Caco-2 (cell line): Measurements from ENCODE around the gene ZNF346. TPM values are rescaled to one million over a fixed set of nuclear protein-coding genes. Genes with fewer than 3 reads are reported as not detected.

Source experiments
- BruUV-seq: library from RNA; stranded (reverse); fragments of 400-500 nt; replicated peaks from 2 replicates; lab custom pipeline; 2021; lab: Mats Ljungman, UMichigan
- CTCF ChIA-PET: fragments of 300-600 bp; sonication (Branson Sonifier 250); formaldehyde crosslinking; loops from one replicate; lab custom pipeline; 2022; ENCODE audit warnings: antibody characterized with exemption; lab: Charles Lee
- POLR2A ChIA-PET: fragments of 300-600 bp; sonication (Branson Sonifier 250); formaldehyde crosslinking; loops from one replicate; lab custom pipeline; 2022; ENCODE audit warnings: antibody characterized with exemption; lab: Charles Lee
- DNase-seq, 2 experiments: peaks; one replicate each; pipeline versions ENCODE4 v3.0.0 to v3.0.0-alpha.2; 2020 to 2022
- H3K27me3 ChIP-seq: replicated peaks from 2 replicates; pipeline ENCODE4 v1.6.0; 2011; ENCODE audit warnings: low read length; ENCODE audit not compliant: control insufficient read depth, insufficient read depth
- H3K36me3 ChIP-seq: 2 replicates; pipeline ENCODE4 v1.5.1; 2011; ENCODE audit warnings: low read length; ENCODE audit not compliant: control insufficient read depth, insufficient read depth
- H3K4me1 ChIP-seq: fragments of 250-450 bp; sonication (Bioruptor Pico); 2 replicates; pipeline ENCODE4 v1.5.1; 2020; ENCODE audit warnings: mild to moderate bottlenecking
- H3K4me3 ChIP-seq: 2 replicates; pipeline ENCODE4 v1.5.1; 2011; ENCODE audit warnings: low read depth, mild to moderate bottlenecking, control low read depth, low read length
- H3K9me3 ChIP-seq: fragments of 250-450 bp; sonication (Bioruptor Pico); 2 replicates; pipeline ENCODE4 v1.5.1; 2020; ENCODE audit warnings: mild to moderate bottlenecking, moderate library complexity
- H3K27ac Mint-ChIP-seq: one replicate; pipeline ENCODE4 v1.8.0; 2022; ENCODE audit warnings: mixed read lengths; ENCODE audit not compliant: unreplicated experiment
- H3K27me3 Mint-ChIP-seq: one replicate; pipeline ENCODE4 v1.8.0; 2022; ENCODE audit warnings: mixed read lengths; ENCODE audit not compliant: insufficient read depth, unreplicated experiment
- H3K36me3 Mint-ChIP-seq: one replicate; pipeline ENCODE4 v1.8.0; 2022; ENCODE audit warnings: mild to moderate bottlenecking, mixed read lengths; ENCODE audit not compliant: insufficient read depth, unreplicated experiment
- H3K4me1 Mint-ChIP-seq: one replicate; pipeline ENCODE4 v1.8.0; 2022; ENCODE audit warnings: low read depth, mixed read lengths; ENCODE audit not compliant: unreplicated experiment
- H3K4me3 Mint-ChIP-seq: one replicate; pipeline ENCODE4 v1.8.0; 2022; ENCODE audit warnings: mild to moderate bottlenecking, moderate library complexity, mixed read lengths; ENCODE audit not compliant: unreplicated experiment
- H3K9me3 Mint-ChIP-seq: one replicate; pipeline ENCODE4 v1.8.0; 2022; ENCODE audit warnings: mixed read lengths; ENCODE audit not compliant: unreplicated experiment
- intact Hi-C: fragments of 100-400 bp; cut with micrococcal nuclease; formaldehyde crosslinking; loops from one replicate; pipeline ENCODE4 v1.10.0; 2022; ENCODE audit not compliant: unreplicated experiment
- total RNA-seq: library from RNA; stranded (reverse); gene quantifications from 2 replicates; pipeline ENCODE4 v1.2.3, GENCODE V29; 2022
- TF ChIP-seq, protein P1 (sequence below), 2 experiments: fragments of 200-600 bp in 1 of 2; IDR thresholded peaks; 1 replicate in 1 of 2; 2 replicates in 1 of 2; pipeline versions ENCODE4 v1.5.1 to v1.8.0; 2011 to 2022; ENCODE audit warnings: antibody characterized with exemption in 1 of 2, control low read depth in 1 of 2, inconsistent platforms in 1 of 2, low read depth in 1 of 2, low read length in 1 of 2, mild to moderate bottlenecking in 1 of 2, moderate library complexity in 1 of 2; ENCODE audit not compliant: insufficient read depth in 1 of 2, severe bottlenecking in 1 of 2, unreplicated experiment in 1 of 2

The ZNF346 gene
- total RNA-seq, 1 experiment from 2014 or later: 24.2 TPM

DNA sequence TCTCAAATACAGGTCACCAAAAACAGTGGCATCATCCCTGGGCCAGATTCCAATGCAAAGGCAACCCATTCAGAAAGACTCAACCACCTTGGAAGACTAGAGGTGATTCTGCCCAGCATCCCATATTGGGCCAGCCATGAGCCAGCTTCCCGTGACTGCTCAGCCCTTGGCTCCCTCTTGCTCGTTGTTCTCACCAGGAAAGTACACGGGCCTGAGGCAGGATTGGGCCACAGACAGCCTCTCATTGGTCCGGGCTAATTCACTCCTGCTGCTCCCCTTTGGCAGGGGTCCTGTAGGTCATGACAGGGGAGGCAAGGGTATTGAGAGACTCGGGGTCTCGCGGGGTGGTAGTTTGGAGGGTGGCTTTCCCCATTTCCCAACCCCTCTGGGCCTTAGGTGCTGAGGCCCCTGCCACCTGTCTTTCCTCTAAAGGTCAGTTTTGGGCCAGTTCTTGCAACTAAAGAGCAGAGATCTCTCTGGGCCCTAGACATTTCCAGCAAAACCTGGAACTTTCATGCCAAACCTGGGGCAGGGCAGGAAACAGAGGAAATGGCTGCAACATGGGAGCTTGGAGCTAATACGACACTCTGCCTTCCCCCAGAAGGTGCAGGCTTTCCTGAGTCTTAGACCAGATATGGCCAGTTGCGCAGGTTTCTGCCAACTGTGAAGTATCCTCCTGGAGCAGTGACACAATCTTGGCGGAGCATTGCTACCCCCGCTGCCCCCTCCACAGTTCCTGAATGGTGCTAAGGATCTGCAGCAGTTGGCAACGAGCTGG is 42.2 kb downstream of the ZNF346 start:
- no peak overlapping the region for H3K4me3 ChIP-seq
- no peaks in the 10 kb centered on the region for H3K9me3 ChIP-seq
- 0 out of 2 replicates have a peak, but pooled peaks cover 1% of the 10 kb centered on the region for H3K36me3 ChIP-seq
- CTCF ChIA-PET: interaction anchor here (0.6 to 0.9 kb wide), 2 partner anchors 46 to 215 kb away, joined by 3 to 6 read pairs; no protein-coding TSS in a partner anchor
- POLR2A ChIA-PET: no interaction called here
- H3K4me1 Mint-ChIP-seq: no peaks in the 10 kb centered on the region
- no peaks in the 10 kb centered on the region for H3K9me3 Mint-ChIP-seq
- no peak overlapping the region for H3K27ac Mint-ChIP-seq
- no peaks in the 10 kb centered on the region for H3K27me3 ChIP-seq
- H3K36me3 Mint-ChIP-seq: peaks cover 16% of the 10 kb centered on the region
- H3K27me3 Mint-ChIP-seq: no peaks in the 10 kb centered on the region
- intact Hi-C loops: no loop called here
- H3K4me3 Mint-ChIP-seq: no peak overlapping the region
- BruUV-seq: no TSS peak
- TF ChIP-seq, protein P1, sequence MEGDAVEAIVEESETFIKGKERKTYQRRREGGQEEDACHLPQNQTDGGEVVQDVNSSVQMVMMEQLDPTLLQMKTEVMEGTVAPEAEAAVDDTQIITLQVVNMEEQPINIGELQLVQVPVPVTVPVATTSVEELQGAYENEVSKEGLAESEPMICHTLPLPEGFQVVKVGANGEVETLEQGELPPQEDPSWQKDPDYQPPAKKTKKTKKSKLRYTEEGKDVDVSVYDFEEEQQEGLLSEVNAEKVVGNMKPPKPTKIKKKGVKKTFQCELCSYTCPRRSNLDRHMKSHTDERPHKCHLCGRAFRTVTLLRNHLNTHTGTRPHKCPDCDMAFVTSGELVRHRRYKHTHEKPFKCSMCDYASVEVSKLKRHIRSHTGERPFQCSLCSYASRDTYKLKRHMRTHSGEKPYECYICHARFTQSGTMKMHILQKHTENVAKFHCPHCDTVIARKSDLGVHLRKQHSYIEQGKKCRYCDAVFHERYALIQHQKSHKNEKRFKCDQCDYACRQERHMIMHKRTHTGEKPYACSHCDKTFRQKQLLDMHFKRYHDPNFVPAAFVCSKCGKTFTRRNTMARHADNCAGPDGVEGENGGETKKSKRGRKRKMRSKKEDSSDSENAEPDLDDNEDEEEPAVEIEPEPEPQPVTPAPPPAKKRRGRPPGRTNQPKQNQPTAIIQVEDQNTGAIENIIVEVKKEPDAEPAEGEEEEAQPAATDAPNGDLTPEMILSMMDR (IDR thresholded peaks at IDR 0.05; ENCODE audit: insufficient read depth in 1 of 2, low read depth in 1 of 2, low read length in 1 of 2, severe bottlenecking in 1 of 2, unreplicated experiment in 1 of 2): no peak
- no peak for DNase-seq
- no peaks in the 10 kb centered on the region for H3K4me1 ChIP-seq

DNA sequence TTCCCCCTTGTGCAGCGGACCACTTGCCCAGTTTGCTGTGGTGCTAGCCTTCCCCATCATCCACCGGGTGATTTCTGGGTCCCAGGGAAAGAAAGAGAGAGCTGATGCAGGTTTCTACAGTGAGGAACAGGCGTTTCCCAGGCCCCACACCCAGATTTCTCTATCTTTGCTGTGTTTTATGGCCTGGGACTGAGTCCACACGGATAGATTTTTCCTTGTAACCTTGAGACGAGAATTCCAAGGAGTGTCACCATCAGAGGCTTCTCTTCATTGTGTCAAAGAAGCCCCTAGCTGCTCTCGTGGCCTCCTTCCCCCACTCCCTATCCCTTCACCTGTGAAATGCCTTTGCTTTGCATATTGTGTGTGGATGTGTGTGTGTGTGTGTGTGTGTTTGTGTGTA is 43.0 kb downstream of the ZNF346 start:
- Histone ChIP-seq H3K4me3 (no peak overlapping the region), H3K9me3 (no peaks in the 10 kb centered on the region), H3K4me1 (no peaks in the 10 kb centered on the region), H3K36me3 (0 out of 2 replicates have a peak, but pooled peaks cover 1% of the 10 kb centered on the region), H3K27me3 (no peaks in the 10 kb centered on the region)
- intact Hi-C loops: no loop called here
- POLR2A ChIA-PET: no interaction called here
- no peaks in the 10 kb centered on the region for H3K4me1 Mint-ChIP-seq
- no peak overlapping the region for H3K4me3 Mint-ChIP-seq
- H3K9me3 Mint-ChIP-seq: no peaks in the 10 kb centered on the region
- peaks cover 16% of the 10 kb centered on the region for H3K36me3 Mint-ChIP-seq
- H3K27ac Mint-ChIP-seq: no peak overlapping the region
- TF ChIP-seq, protein P1 (IDR thresholded peaks at IDR 0.05; ENCODE audit: insufficient read depth in 1 of 2, low read depth in 1 of 2, low read length in 1 of 2, severe bottlenecking in 1 of 2, unreplicated experiment in 1 of 2): no peak
- no peaks in the 10 kb centered on the region for H3K27me3 Mint-ChIP-seq
- CTCF ChIA-PET: no interaction called here
- no TSS peak for BruUV-seq
- DNase-seq: no peak

DNA sequence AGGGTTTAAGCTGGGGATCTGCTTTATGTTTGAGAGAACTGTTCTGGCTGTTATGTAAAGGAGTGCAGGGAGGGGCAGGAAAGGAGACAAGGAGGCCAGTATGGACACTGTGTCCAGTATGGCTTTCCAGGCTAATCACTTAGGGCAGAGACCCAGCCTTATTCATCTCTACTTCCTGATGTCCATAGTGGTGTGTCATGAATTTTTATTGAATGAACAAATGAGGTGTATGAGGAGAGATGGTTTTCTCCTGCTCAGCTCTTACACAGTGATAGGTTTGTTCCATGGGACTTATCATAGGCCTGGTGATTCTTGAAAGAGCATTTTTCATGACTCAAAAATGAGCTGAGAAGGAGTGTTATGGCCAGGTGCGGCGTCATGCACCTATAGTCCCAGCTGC is 43.7 kb downstream of the ZNF346 start:
- no peaks in the 10 kb centered on the region for H3K4me1 Mint-ChIP-seq
- H3K27ac Mint-ChIP-seq: no peak overlapping the region
- H3K36me3 Mint-ChIP-seq: peaks cover 13% of the 10 kb centered on the region
- Histone ChIP-seq H3K27me3 (no peaks in the 10 kb centered on the region), H3K36me3 (0 out of 2 replicates have a peak, but pooled peaks cover 1% of the 10 kb centered on the region), H3K4me3 (no peak overlapping the region), H3K9me3 (no peaks in the 10 kb centered on the region), H3K4me1 (no peaks in the 10 kb centered on the region)
- TF ChIP-seq, protein P1 (IDR thresholded peaks at IDR 0.05; ENCODE audit: insufficient read depth in 1 of 2, low read depth in 1 of 2, low read length in 1 of 2, severe bottlenecking in 1 of 2, unreplicated experiment in 1 of 2): no peak
- CTCF ChIA-PET: interaction anchor here (1.2 to 8.7 kb wide), 2 partner anchors 22 to 46 kb away, joined by 3 to 132 read pairs; no protein-coding TSS in a partner anchor
- POLR2A ChIA-PET: interaction anchor here (1.9 kb wide), 1 partner anchor 21 kb away, joined by 7 read pairs; the partner anchor contains the start of gene FGFR4
- H3K4me3 Mint-ChIP-seq: no peak overlapping the region
- no TSS peak for BruUV-seq
- DNase-seq: no peak
- intact Hi-C loops: no loop called here
- H3K9me3 Mint-ChIP-seq: no peaks in the 10 kb centered on the region
- no peaks in the 10 kb centered on the region for H3K27me3 Mint-ChIP-seq
